Endometrial microvascular endothelial cells (primary cell): ENCODE measurements around the gene SLC9A8. TPM values are rescaled to one million over a fixed set of nuclear protein-coding genes. Genes with fewer than 3 reads are reported as not detected.
"Not testable (repeated sequence)": the region's sequence is repeated elsewhere in the genome, so short reads cannot be mapped to it uniquely, and the experiment has no call there.

Experiments
- in situ Hi-C: cut with HindIII; loops from 2 replicates; pipeline ENCODE4 v1.10.0; 2017; ENCODE audit warnings: low sequenced_read_pairs, low pct_unique_long_range_greater_than_20kb; ENCODE audit errors: inconsistent ontology term
- total RNA-seq: library from RNA; depleted of rRNA; stranded (reverse); fragments of >200 nt; gene quantifications from one replicate; pipeline ENCODE4 v1.2.3, GENCODE V29; 2015; ENCODE audit errors: inconsistent ontology term

Gene SLC9A8, protein sequence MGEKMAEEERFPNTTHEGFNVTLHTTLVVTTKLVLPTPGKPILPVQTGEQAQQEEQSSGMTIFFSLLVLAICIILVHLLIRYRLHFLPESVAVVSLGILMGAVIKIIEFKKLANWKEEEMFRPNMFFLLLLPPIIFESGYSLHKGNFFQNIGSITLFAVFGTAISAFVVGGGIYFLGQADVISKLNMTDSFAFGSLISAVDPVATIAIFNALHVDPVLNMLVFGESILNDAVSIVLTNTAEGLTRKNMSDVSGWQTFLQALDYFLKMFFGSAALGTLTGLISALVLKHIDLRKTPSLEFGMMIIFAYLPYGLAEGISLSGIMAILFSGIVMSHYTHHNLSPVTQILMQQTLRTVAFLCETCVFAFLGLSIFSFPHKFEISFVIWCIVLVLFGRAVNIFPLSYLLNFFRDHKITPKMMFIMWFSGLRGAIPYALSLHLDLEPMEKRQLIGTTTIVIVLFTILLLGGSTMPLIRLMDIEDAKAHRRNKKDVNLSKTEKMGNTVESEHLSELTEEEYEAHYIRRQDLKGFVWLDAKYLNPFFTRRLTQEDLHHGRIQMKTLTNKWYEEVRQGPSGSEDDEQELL
- 4.7 TPM for total RNA-seq

DNA sequence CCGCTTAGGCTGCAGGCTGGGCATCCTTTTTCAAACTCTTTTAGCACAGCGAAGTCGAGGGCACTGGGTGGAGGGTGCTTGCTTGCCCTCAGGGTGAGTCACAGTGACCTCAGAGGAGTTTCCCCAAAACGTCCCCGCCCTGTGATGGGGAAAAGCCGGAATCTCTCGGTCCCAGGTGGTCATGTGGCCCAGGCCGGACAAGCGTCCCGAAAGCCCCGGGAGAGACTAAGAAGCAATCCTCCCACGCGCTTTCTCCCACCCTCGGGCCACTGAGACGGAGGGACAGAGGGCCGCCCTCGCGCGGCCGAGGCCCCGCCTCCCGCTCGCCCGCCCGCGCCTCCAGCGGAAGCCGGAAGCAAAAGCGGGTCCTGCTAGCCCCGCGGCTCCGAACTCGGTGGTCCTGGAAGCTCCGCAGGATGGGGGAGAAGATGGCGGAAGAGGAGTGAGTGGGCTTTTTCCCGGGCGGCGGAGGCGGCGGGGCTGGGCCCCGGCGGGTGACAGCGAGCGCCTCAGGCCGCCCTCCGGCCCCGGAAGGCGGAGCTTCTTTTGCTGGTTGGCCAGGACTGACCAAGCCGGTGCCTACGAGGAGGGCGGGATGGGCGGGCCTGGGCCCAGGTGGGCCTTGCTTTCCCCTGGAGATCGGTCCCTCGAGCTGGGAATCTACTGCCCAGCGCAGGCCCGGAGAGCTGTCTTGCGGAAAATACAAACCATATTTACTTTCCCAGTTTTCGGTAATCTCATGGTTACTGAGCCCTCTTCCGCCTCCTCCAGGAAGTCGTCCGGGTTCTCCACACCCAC, at the start of gene SLC9A8:
SLC9A8 (plus strand) TSS at position 322 of the 798 bp plus-strand sequence; CDS start at position 417, 95 bp downstream.
- in situ Hi-C loops, result no loop called here

DNA sequence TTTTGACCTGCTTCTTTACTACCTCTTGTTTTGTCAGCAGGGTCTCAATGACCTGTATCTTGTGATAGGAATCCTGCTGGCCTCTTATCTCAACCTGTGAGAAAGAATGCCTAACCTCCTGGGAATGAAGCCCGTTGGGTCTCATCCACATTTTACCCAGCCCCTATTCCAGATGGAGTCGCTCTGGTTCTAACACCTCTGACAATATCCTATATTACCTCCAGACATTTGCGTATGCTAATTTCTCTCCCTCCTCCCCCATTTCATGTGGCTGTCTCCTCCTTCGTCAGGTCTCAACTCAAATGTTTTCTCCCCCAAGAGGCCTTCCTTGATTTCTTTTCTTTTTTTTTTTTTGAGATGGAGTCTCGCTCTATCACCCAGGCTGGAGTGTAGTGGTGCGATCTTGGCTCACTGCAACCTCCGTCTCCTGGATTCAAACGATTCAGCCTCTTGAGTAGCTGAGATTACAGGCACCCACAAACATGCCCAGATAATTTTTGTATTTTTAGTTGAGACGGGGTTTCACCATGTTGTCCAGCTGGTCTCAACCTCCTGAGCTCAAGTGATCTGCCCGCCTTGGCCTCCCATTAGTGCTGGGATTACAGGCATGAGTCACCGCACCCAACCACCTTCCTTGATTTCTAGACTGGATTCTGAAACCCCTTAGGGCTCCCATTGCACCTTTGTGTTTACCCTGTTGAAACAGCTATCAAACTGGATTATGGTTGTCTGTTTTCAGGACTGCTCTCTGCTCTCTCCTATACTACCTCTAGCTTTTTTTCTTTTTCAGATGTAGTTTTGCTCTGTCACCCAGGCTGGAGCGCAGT, 49.5 kb upstream of the SLC9A8 start:
- in situ Hi-C loops, result no loop called here

DNA sequence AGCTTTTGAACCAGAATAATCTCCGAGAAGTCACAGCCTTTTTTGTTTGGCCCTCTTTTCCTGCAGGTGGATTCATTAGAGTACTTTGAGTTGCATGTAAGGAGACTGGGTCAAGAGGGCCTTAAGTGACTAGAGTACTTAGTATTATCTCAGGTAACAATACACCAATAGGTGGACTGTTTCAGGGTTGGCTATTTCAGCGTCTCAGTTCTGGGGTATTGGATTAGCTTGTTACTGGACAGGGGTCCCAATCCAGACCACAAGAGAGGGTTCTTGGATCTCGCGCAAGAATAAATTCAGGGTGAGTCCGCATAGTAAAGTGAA, 47.3 kb upstream of the SLC9A8 start:
- in situ Hi-C loops, result no loop called here

DNA sequence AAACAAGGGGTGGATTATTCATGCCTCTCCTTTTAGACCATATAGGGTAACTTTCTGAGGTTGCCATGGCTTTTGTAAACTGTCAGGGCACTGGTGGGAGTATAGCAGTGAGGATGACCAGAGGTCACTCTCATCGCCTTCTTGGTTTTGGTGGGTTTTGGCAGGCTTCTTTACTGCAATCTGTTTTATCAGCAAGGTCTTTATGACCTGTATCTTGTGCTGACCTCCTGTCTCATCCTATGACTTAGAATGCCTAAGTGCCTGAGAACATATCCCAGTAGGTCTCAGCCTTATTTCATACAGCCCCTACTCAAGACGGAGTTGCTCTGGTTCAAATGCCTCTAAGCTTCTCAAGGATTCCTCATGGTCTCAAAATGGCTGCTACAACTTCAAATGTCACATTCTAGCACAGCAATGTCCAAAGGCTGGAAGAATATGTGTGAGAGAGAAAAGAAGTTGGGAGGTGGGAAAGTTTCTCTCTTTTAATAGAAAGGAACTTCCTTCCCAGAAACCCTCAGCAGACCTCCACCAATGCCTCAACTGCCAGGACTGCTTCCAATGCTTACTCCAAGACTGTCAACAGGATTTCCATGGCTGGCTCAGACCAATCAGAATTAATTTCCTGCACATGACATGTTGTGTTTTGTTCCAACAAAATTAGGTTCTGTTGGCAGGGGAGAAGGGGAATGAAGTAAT, 46.6 kb upstream of the SLC9A8 start:
- in situ Hi-C loops, result no loop called here

DNA sequence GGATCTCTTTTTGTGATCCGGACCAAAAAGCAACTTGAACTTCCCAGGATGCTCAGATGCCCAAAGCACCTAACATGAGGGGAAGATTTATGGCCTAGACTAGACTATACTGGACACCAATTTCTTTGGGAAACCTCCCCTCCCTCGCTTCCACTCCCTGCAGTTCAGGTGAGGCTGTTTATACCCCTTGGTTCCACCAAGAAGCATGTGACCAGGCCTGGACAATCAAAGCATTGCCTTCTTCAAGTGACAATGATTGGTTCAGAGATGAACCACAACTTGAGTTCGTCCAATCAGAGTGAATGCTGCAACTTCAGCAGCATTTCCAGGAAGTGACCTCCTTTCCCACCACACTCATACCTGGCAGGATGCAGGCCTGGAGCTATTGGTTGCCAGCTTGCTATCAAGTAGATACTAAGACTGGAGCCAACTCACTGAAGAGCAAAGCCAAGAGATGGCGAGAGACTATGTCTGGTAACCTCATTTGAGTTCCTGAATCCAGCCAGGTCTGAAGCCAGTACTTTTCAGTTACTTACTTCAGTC, 45.6 kb upstream of the SLC9A8 start:
- in situ Hi-C loops, result no loop called here

DNA sequence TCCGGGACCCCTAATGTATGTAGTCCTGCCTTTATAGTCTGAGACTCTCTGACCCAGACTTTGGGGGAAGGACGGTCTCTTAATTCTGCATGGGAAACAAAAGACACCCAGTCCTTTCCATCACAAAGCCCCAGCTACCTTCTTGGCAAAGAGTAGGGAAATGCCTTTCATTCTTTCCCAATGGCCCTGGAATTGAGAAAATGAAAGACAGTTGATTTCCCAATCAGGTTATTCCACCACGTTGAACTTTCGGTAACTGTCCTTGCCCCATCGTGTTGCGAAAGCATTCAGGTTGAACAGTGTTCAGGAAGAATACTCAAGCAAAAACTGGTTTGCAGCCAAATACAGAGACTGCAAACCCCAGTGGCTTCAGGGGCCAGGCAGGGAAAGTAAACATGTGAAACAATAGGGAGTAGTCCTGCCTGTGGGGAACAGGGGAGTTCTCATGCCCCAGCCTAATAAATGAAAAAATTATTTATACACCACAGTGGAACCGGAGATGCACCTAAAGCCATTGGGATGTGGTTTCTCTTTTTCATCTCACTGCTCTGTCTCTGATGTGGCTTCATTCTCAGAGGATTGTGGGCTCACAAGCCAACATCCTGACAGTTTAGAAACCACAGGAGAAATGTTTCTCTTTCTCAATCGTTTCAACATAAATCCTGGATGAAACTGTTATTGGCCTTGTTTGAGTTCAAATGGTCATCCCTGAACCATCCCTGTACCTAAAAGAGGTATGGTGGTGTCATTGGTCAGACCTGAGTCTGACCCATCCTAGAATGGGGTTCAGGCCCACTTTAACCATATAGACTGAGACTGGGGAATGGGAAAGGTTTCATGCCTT, 44.2 kb upstream of the SLC9A8 start:
- in situ Hi-C loops, result no loop called here

DNA sequence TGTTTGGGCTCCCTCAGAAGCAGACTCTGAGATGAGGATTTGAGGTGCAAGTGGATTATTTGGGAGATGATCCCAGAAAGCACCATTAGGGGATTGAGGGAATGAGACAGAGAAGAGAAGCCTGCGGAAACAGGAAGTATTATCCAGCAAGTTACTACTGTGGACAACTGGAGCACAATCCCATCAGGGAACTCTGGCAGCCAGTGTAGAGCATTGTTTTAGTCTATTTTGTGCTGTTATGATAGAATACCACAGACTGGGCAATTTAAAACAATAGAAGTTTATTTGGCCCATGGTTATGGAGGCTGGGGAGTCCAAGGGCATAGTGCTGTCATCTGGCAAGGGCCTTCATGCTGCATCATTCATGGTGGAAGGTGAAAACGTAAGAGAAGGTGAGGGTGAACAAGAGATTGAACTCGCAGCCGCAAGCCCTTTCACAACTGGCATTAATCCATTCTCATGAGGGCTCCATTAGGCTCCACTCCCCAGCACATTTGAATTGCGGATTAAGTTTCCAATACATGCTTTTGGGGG, 43.5 kb upstream of the SLC9A8 start:
- in situ Hi-C loops, result no loop called here

DNA sequence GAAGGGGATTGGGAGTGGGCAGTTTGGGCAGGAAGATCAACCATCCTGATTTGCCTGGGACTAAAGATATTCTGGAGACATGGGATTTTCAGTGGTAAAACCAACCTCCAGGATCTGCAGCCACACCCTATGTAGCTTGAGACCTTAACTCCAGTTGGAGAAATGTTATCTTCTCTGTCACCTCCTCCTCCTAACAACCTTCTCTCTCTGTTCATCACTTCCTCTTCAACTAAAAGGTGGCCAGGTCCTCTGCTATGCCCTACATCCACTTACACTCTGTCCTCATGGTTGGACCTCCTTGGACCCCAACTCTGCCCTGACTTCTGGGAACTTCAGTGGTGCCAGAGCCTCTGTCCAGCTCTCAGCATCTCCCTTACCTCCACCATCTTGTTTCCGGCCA, 42.0 kb upstream of the SLC9A8 start:
- in situ Hi-C loops, result no loop called here

DNA sequence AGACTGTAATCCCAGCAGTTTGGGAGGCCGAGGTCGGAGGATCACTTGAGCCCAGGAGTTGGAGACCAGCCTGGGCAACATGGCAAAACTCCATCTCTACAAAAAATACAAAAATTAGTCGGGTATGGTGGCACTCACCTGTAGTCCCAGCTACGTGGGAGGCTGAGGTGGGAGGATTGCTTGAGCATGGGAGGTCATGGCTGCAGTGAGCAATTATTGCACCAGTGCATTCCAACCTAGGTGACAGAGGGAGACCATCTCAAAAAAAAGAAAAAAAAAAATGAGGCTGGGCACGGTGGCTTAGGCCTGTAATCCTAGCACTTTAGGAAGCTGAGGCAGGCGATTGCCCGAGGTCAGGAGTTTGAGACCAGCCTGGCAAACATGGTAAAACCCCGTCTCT, 38.4 kb upstream of the SLC9A8 start:
- in situ Hi-C loops, result not testable (repeated sequence)

DNA sequence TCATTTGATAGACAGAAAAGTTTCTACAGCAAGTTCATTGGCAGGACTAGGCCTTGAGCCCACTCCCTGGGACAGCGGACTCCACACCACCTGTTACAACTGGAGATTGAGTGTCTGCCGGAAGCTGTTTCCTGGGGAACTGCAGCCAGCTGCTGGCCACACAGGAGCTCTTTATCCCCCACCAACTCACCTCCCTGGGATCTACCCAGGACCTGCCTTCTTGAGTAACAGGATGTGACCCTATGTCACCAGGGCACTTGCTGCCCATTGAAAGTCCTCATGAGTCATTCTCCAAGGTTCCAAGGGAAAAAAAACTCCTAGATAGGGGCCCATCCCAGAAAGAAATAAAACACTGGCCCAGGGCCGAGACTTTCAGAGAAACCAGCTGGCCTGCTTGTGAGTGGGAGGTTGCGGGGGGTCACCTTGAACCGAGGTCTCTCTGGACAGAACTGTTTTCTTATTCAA, 37.4 kb upstream of the SLC9A8 start:
- in situ Hi-C loops, result no loop called here

DNA sequence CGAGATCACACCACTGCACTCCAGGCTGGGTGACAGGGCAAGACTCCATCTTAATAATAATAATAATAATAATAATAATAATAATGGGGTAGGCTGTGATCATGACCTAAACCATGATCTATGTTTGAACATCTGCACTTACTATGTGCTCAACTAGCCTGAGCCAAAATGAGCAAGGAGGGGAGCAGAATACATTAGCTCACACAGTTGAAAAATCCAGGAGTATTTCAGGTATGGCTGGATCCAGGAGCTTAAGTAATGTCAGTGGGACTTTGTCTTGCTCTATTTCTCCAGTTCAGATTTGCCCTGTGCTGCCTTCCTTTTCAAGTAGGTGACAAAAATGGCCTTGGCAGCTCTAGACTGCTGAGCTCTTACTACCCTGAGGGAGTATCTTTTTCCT, 32.7 kb upstream of the SLC9A8 start:
- in situ Hi-C loops, result no loop called here

DNA sequence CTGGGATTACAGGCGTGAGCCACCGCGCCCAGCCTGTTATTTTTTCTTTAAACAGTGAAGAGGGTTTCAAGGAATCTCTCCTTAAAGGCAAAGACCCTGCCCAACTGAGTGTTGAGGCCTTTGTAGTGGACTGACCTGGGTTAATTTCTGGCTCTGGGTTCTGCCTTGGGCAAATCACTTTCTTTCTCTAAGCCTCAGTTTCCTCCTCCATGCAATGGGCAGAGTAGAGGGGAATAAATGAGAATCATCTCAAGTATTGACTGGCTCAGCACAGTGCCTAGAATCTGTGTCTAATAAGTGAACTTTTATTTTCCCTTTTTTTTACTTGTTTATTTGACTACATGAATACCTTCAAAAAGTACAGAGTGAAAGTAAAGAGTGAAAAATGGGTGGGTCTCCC, 31.0 kb upstream of the SLC9A8 start:
- in situ Hi-C loops, result no loop called here

DNA sequence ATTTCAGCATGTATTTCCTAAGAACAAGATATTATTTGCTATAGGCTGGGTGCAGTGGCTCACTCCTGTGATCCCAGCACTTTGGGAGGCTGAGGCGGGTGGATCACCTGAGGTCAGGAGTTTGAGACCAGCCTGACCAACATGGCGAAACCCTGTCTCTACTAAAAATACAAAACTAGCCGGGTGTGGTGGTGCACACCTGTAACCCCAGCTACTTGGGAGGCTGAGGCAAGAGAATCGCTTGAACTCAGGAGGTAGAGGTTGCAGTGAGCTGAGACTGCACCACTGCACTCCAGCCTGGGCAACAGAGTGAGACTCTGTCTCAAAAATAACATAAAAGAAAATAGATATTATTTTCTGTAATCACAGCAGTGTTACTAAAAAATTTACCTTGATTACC, 30.2 kb upstream of the SLC9A8 start:
- in situ Hi-C loops, result not testable (repeated sequence)

DNA sequence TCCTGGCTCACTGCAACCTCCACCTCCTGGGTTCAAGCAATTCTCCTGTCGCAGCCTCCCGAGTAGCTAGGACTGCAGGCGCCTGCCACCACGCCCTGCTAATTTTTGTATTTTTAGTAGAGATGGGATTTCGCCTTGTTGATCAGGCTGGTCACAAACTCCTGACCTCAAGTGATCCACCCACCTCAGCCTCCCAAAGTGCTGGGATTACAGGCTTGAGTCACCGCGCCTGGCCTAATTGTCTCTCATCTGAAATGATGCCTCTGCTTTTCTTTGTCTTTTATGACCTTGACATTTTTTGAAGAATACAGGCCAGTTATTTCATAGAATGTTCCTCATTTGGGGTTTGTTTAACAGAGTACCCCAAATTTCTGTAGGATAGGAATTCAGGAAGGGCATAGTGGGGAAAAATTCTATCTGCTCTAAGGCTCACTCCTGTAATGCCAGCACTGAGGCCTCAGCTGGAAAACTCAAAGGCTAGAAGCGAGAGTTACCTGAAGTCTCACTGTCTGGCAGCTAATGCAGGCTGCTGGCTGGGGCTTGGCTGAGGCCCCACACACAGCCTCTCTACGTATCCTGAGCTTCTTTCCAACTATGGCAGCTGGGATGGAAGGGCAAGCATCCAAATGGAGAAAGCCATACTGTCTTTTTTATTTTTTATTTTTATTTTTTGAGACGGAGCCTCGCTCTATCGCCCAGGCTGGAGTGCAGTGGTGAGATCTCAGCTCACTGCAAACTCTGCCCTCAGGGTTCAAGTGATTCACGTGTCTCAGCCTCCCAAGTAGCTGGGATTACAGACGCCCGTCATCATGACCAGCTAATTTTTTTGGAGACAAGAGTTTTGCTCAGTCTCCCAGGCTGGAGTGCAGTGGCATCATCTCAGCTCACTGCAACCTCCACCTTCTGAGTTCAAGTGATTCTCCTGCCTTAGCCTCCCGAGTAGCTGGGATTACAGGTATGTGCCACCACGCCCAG, 29.3 kb upstream of the SLC9A8 start:
- in situ Hi-C loops, result not testable (repeated sequence)

DNA sequence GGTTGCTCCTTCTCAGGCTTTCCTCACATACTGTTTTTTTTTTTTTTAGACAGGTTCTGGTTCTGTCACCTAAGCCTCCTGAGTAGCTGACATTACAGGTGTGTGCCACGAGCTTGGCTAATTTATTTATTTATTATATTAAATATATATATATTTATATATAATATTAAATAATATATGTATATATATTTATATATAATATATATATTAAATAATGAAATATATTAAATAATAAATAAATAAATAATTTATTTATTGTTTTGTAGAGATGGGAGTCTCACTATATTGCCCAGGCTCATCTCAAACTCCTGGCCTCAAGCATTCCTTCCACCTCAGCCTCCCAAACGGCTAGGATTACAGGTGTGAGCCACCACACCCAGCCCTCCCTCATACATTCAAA, 28.3 kb upstream of the SLC9A8 start:
- in situ Hi-C loops, result no loop called here
